Sigmoid colon (tissue), 7 donors: ENCODE measurements around the gene FAR2. TPM values are rescaled to one million over a fixed set of nuclear protein-coding genes. Genes with fewer than 3 reads are reported as not detected.

Experiments used
- DNase-seq: peaks from one replicate; pipeline ENCODE4 v3.0.0-alpha.2; 2019
- H3K27ac ChIP-seq, 4 donors: fragments of 200-600 bp; sonication (generic); one replicate each; pipeline ENCODE4 v1.5.1; 2016 to 2019; ENCODE audit warnings: mild to moderate bottlenecking in 1 of 4
- H3K27me3 ChIP-seq, 3 donors: fragments of 200-600 bp; sonication (generic); one replicate each; pipeline ENCODE4 v1.5.1; 2019; ENCODE audit warnings: mild to moderate bottlenecking in 1 of 3
- H3K36me3 ChIP-seq, 4 donors: fragments of 200-600 bp; sonication (generic); one replicate each; pipeline ENCODE4 v1.5.1; 2016 to 2019
- H3K4me1 ChIP-seq, 4 donors: fragments of 200-600 bp; sonication (generic); one replicate each; pipeline ENCODE4 v1.5.1; 2017 to 2019
- H3K4me3 ChIP-seq, 4 donors: fragments of 200-600 bp; sonication (generic); one replicate each; pipeline ENCODE4 v1.5.1; 2017 to 2019; ENCODE audit warnings: mild to moderate bottlenecking in 2 of 4, moderate library complexity in 1 of 4
- H3K9me3 ChIP-seq, 4 donors: fragments of 200-600 bp in 3 of 4; sonication (generic) in 3 of 4; one replicate each; pipeline versions ENCODE4 v1.5.1 to v1.6.1; 2013 to 2019
- CTCF ChIP-seq, 4 experiments: fragments of 450-650 bp in 3 of 4; fragments of 200-600 bp in 1 of 4; IDR thresholded peaks; one replicate each; pipeline ENCODE4 v1.5.1; 2016 to 2019; ENCODE audit warnings: antibody characterized with exemption in 4 of 4, mild to moderate bottlenecking in 3 of 4, moderate library complexity in 2 of 4
- EP300 ChIP-seq, 4 donors: sonication (generic); formaldehyde crosslinking; IDR thresholded peaks; one replicate each; pipeline ENCODE4 v1.6.1; 2017; ENCODE audit warnings: antibody characterized with exemption in 4 of 4
- POLR2A ChIP-seq, 2 donors: fragments of 450-650 bp; IDR thresholded peaks; one replicate each; pipeline ENCODE4 v1.6.1; 2016; ENCODE audit warnings: antibody characterized with exemption in 2 of 2, mild to moderate bottlenecking in 2 of 2, moderate library complexity in 2 of 2
- POLR2AphosphoS5 ChIP-seq, 4 donors: sonication (generic); formaldehyde crosslinking; IDR thresholded peaks; one replicate each; pipeline ENCODE4 v1.6.1; 2017; ENCODE audit warnings: antibody characterized with exemption in 4 of 4
- WGBS, 2 donors: extraction: QIAGEN DNeasy Blood & Tissue Kit; methylation state at CpG; one replicate each; pipeline ENCODE4 v1.1.7; 2013; 5-methylcytosine and 5-hydroxymethylcytosine counted together
- intact Hi-C: fragments of 100-400 bp; cut with DNase I; formaldehyde crosslinking; loops from one replicate; pipeline ENCODE4 v1.15.1; 2023
- polyA plus RNA-seq, 3 donors: library from polyadenylated mRNA; stranded (reverse); fragments of 200-250 nt; gene quantifications; one replicate each; pipeline ENCODE4 v1.2.3, GENCODE V29; 2013
- total RNA-seq, 4 donors: library from RNA; depleted of rRNA; stranded (reverse); fragments of >200 nt; gene quantifications; one replicate each; pipeline ENCODE4 v1.1.0, GENCODE V29; 2016
- donor health status: healthy with polysubstance abuse.
- donor health status: Bipolar disorder and iron deficiency.
- donor health status: healthy.

The FAR2 gene
- total and polyA plus RNA-seq, 7 donors = 11.1 to 46.7 (median 13.0) TPM

GRCh38 chr12:29228474-29229157 is 79.5 kb downstream of the FAR2 start:
- H3K4me3 ChIP-seq = no peak overlapping the region
- no peaks in the 10 kb centered on the region for H3K36me3 ChIP-seq
- H3K27me3 ChIP-seq = no peaks in the 10 kb centered on the region
- DNase-seq = no peak
- intact Hi-C loops = no loop called here
- H3K4me1 ChIP-seq = no peaks in the 10 kb centered on the region
- TF ChIP-seq CTCF (IDR thresholded peaks at IDR 0.05) (no peak), POLR2A (IDR thresholded peaks at IDR 0.05) (no peak), EP300 (IDR thresholded peaks at IDR 0.05) (no peak), POLR2AphosphoS5 (IDR thresholded peaks at IDR 0.05) (no peak)
- WGBS, 2 donors = 69 to 82% methylated on average over 9 of the region's 9 CpGs
- no peaks in the 10 kb centered on the region for H3K9me3 ChIP-seq
- H3K27ac ChIP-seq = no peak overlapping the region

- TF ChIP-seq POLR2A (IDR thresholded peaks at IDR 0.05) (no peak), EP300 (IDR thresholded peaks at IDR 0.05) (no peak), POLR2AphosphoS5 (IDR thresholded peaks at IDR 0.05) (no peak)
- 95 to 100% methylated on average over 2 of the region's 2 CpGs for WGBS, 2 donors
- Histone ChIP-seq H3K27ac (no peak overlapping the region), H3K9me3 (no peaks in the 10 kb centered on the region), H3K27me3 (no peaks in the 10 kb centered on the region), H3K36me3 (no peaks in the 10 kb centered on the region), H3K4me1 (no peaks in the 10 kb centered on the region), H3K4me3 (no peak overlapping the region)
- intact Hi-C loops = no loop called here
- DNase-seq = no peak
Measured at GRCh38 chr12:29229158-29229505, 80.1 kb downstream of the FAR2 start.

GRCh38 chr12:29229937-29230336 is 80.9 kb downstream of the FAR2 start:
- intact Hi-C loops = no loop called here
- Histone ChIP-seq H3K27ac (no peak overlapping the region), H3K27me3 (no peaks in the 10 kb centered on the region), H3K9me3 (no peaks in the 10 kb centered on the region), H3K4me3 (no peak overlapping the region), H3K36me3 (no peaks in the 10 kb centered on the region), H3K4me1 (no peaks in the 10 kb centered on the region)
- TF ChIP-seq POLR2A (IDR thresholded peaks at IDR 0.05) (no peak), CTCF (IDR thresholded peaks at IDR 0.05) (no peak), POLR2AphosphoS5 (IDR thresholded peaks at IDR 0.05) (no peak), EP300 (IDR thresholded peaks at IDR 0.05) (no peak)
- 87 to 92% methylated on average over 3 of the region's 3 CpGs for WGBS, 2 donors
- DNase-seq = no peak

- TF ChIP-seq POLR2AphosphoS5 (IDR thresholded peaks at IDR 0.05) = no peak
- no peak for TF ChIP-seq EP300 (IDR thresholded peaks at IDR 0.05)
- WGBS, 2 donors = 91 to 93% methylated on average over 2 of the region's 2 CpGs
- no peaks in the 10 kb centered on the region for H3K36me3 ChIP-seq
- no peak overlapping the region for H3K4me3 ChIP-seq
- H3K9me3 ChIP-seq = no peaks in the 10 kb centered on the region
- no peak overlapping the region for H3K27ac ChIP-seq
- intact Hi-C loops = no loop called here
- DNase-seq = no peak
- H3K4me1 ChIP-seq = no peaks in the 10 kb centered on the region
- no peaks in the 10 kb centered on the region for H3K27me3 ChIP-seq
Measured at GRCh38 chr12:29230800-29231560, 81.9 kb downstream of the FAR2 start.

- TF ChIP-seq EP300 (IDR thresholded peaks at IDR 0.05) (no peak), POLR2A (IDR thresholded peaks at IDR 0.05) (no peak), POLR2AphosphoS5 (IDR thresholded peaks at IDR 0.05) (no peak), CTCF (IDR thresholded peaks at IDR 0.05) (no peak)
- Histone ChIP-seq H3K4me1 (no peaks in the 10 kb centered on the region), H3K4me3 (no peak overlapping the region), H3K27ac (no peak overlapping the region), H3K36me3 (no peaks in the 10 kb centered on the region), H3K27me3 (no peaks in the 10 kb centered on the region), H3K9me3 (no peaks in the 10 kb centered on the region)
- intact Hi-C loops = no loop called here
- DNase-seq = no peak
- 89 to 93% methylated on average over 3 of the region's 3 CpGs for WGBS, 2 donors
Measured at GRCh38 chr12:29232086-29232485, 83.0 kb downstream of the FAR2 start.
